ENCODE measurements around the gene PDE11A.
A peak's percentile ranks its signal among the peaks of the same experiment; 100 is the strongest.
"Not testable (repeated sequence)": the region's sequence is repeated elsewhere in the genome, so short reads cannot be mapped to it uniquely, and the experiment has no call there.

Gene PDE11A

GRCh38 chr2:177882501-177882900, 190.1 kb downstream of the PDE11A start:
- no peak for DNase-seq (ENCODE audit: low spot score)

- no peak for DNase-seq (ENCODE audit: low spot score)
These were observed 190.7 kb downstream of the PDE11A start for GRCh38 chr2:177881921-177882320.

- peak; percentile 30 for DNase-seq (ENCODE audit: low spot score)
These were observed 191.4 kb downstream of the PDE11A start for GRCh38 chr2:177881008-177881747.

GRCh38 chr2:177880285-177880684, 192.3 kb downstream of the PDE11A start:
- no peak for DNase-seq (ENCODE audit: low spot score)

GRCh38 chr2:177876950-177877349, 195.6 kb downstream of the PDE11A start:
- no peak for DNase-seq (ENCODE audit: low spot score)

- no peak for DNase-seq (ENCODE audit: low spot score)
These were observed 197.9 kb downstream of the PDE11A start for GRCh38 chr2:177874686-177875085.

GRCh38 chr2:177873915-177874314, 198.7 kb downstream of the PDE11A start:
- no peak for DNase-seq (ENCODE audit: low spot score)

GRCh38 chr2:177872286-177872685, 200.3 kb downstream of the PDE11A start:
- DNase-seq (ENCODE audit: low spot score): no peak

- no peak for DNase-seq (ENCODE audit: low spot score)
These were observed 202.7 kb downstream of the PDE11A start for GRCh38 chr2:177869912-177870311.

- no peak for DNase-seq (ENCODE audit: low spot score)
These were observed 203.4 kb downstream of the PDE11A start for GRCh38 chr2:177869209-177869608.

- no peak for DNase-seq (ENCODE audit: low spot score)
These were observed 203.8 kb downstream of the PDE11A start for GRCh38 chr2:177868806-177869205.

- DNase-seq (ENCODE audit: low spot score): no peak
These were observed 215.0 kb downstream of the PDE11A start for GRCh38 chr2:177857538-177857937.

- no peak for DNase-seq (ENCODE audit: low spot score)
These were observed 220.2 kb downstream of the PDE11A start for GRCh38 chr2:177852389-177852788.

- no peak for DNase-seq (ENCODE audit: low spot score)
These were observed 229.4 kb downstream of the PDE11A start for GRCh38 chr2:177843188-177843587.

GRCh38 chr2:177842243-177842642, 230.3 kb downstream of the PDE11A start:
- DNase-seq (ENCODE audit: low spot score): no peak

GRCh38 chr2:177835418-177836204, 237.0 kb downstream of the PDE11A start:
- DNase-seq (ENCODE audit: low spot score): not testable (repeated sequence)

GRCh38 chr2:177832611-177833433, 239.8 kb downstream of the PDE11A start:
- DNase-seq (ENCODE audit: low spot score): no peak

- no peak for DNase-seq (ENCODE audit: low spot score)
These were observed 241.6 kb downstream of the PDE11A start for GRCh38 chr2:177830881-177831386.

GRCh38 chr2:177828557-177828956, 244.0 kb downstream of the PDE11A start:
- DNase-seq (ENCODE audit: low spot score): no peak

GRCh38 chr2:177826897-177827296, 245.7 kb downstream of the PDE11A start:
- DNase-seq (ENCODE audit: low spot score): no peak

- no peak for DNase-seq (ENCODE audit: low spot score)
These were observed 249.6 kb downstream of the PDE11A start for GRCh38 chr2:177822941-177823340.

GRCh38 chr2:177818412-177818811, 254.2 kb downstream of the PDE11A start:
- DNase-seq (ENCODE audit: low spot score): no peak
